Measurements from ENCODE around the gene TP63. TPM values are rescaled to one million over a fixed set of nuclear protein-coding genes. Genes with fewer than 3 reads are reported as not detected.
"Not testable (repeated sequence)": the region's sequence is repeated elsewhere in the genome, so short reads cannot be mapped to it uniquely, and the experiment has no call there.

TP63 gene
- total and polyA plus RNA-seq, 7 donors: under 0.01 to 0.28 (median 0.15) TPM; not detected in 3

- Histone ChIP-seq H3K36me3 (no peaks in the 10 kb centered on the region), H3K27me3 (no peaks in the 10 kb centered on the region), H3K4me1 (no peaks in the 10 kb centered on the region), H3K4me3 (no peak overlapping the region), H3K27ac (no peak overlapping the region), H3K9me3 (peaks cover 0 to 6% (median 0%) of the 10 kb centered on the region in 4 donors)
- DNase-seq: no peak
- WGBS, 2 donors: 79 to 81% methylated on average over 1 of the region's 1 CpG
- no peak for TF ChIP-seq POLR2A (IDR thresholded peaks at IDR 0.05)
- TF ChIP-seq POLR2AphosphoS5 (IDR thresholded peaks at IDR 0.05): no peak
- no peak for TF ChIP-seq EP300 (IDR thresholded peaks at IDR 0.05)
- TF ChIP-seq, protein P1, sequence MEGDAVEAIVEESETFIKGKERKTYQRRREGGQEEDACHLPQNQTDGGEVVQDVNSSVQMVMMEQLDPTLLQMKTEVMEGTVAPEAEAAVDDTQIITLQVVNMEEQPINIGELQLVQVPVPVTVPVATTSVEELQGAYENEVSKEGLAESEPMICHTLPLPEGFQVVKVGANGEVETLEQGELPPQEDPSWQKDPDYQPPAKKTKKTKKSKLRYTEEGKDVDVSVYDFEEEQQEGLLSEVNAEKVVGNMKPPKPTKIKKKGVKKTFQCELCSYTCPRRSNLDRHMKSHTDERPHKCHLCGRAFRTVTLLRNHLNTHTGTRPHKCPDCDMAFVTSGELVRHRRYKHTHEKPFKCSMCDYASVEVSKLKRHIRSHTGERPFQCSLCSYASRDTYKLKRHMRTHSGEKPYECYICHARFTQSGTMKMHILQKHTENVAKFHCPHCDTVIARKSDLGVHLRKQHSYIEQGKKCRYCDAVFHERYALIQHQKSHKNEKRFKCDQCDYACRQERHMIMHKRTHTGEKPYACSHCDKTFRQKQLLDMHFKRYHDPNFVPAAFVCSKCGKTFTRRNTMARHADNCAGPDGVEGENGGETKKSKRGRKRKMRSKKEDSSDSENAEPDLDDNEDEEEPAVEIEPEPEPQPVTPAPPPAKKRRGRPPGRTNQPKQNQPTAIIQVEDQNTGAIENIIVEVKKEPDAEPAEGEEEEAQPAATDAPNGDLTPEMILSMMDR (IDR thresholded peaks at IDR 0.05): no peak
- intact Hi-C loops (cut with DNase I): no loop called here
Observed at GRCh38 chr3:189659571-189659970, 28.4 kb downstream of the TP63 start.

- Histone ChIP-seq H3K9me3 (no peaks in the 10 kb centered on the region), H3K36me3 (no peaks in the 10 kb centered on the region), H3K27ac (no peak overlapping the region), H3K27me3 (no peaks in the 10 kb centered on the region), H3K4me3 (no peak overlapping the region), H3K4me1 (no peaks in the 10 kb centered on the region)
- 86 to 94% methylated on average over 1 of the region's 1 CpG for WGBS, 2 donors
- DNase-seq: no peak
- TF ChIP-seq POLR2A (IDR thresholded peaks at IDR 0.05): no peak
- no peak for TF ChIP-seq POLR2AphosphoS5 (IDR thresholded peaks at IDR 0.05)
- TF ChIP-seq, protein P1 (IDR thresholded peaks at IDR 0.05): no peak
- TF ChIP-seq EP300 (IDR thresholded peaks at IDR 0.05): no peak
- intact Hi-C loops (cut with DNase I): no loop called here
Observed at GRCh38 chr3:189664311-189664710, 33.1 kb downstream of the TP63 start.

DNA sequence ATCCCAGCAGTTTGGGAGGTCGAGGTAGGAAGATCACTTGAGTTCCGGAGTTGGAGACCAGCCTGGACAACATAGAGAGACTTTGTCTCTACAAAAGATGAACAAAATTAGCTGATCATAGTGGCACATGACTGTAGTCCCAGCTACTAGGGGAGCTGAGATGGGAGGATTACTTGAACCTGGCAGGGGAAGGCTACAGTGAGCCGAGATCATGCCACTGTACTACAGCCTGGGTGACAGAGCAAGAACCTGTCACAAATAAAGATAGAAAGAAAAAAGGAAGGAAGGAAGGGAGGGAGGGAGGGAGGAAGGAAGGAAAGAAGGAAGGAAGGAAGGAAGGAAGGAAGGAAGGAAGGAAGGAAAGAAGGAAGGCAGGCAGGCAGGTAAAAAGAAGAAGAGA lies 41.2 kb downstream of the TP63 start:
- H3K27me3 ChIP-seq; DNase-seq; intact Hi-C loops (cut with DNase I); H3K4me3 ChIP-seq; H3K36me3 ChIP-seq; H3K9me3 ChIP-seq; H3K4me1 ChIP-seq; H3K27ac ChIP-seq: not testable (repeated sequence)
- 93 to 95% methylated on average over 3 of the region's 3 CpGs for WGBS, 2 donors

GRCh38 chr3:189673535-189673934 lies 42.3 kb downstream of the TP63 start:
- no peak for TF ChIP-seq EP300 (IDR thresholded peaks at IDR 0.05)
- Histone ChIP-seq H3K4me1 (no peaks in the 10 kb centered on the region), H3K27ac (no peak overlapping the region), H3K4me3 (no peak overlapping the region), H3K27me3 (no peaks in the 10 kb centered on the region), H3K36me3 (no peaks in the 10 kb centered on the region), H3K9me3 (no peaks in the 10 kb centered on the region)
- intact Hi-C loops (cut with DNase I): no loop called here
- DNase-seq: no peak
- WGBS, 2 donors: 46 to 72% methylated on average over 2 of the region's 2 CpGs

- intact Hi-C loops (cut with DNase I): no loop called here
- Histone ChIP-seq H3K36me3 (no peaks in the 10 kb centered on the region), H3K27ac (no peak overlapping the region), H3K4me3 (no peak overlapping the region), H3K4me1 (no peaks in the 10 kb centered on the region), H3K27me3 (no peaks in the 10 kb centered on the region), H3K9me3 (no peaks in the 10 kb centered on the region)
- WGBS, 2 donors: 52 to 85% methylated on average over 6 of the region's 6 CpGs
- TF ChIP-seq POLR2AphosphoS5 (IDR thresholded peaks at IDR 0.05) (no peak), EP300 (IDR thresholded peaks at IDR 0.05) (no peak)
- DNase-seq: no peak
Observed at GRCh38 chr3:189674249-189674913, 43.2 kb downstream of the TP63 start.

GRCh38 chr3:189677667-189678066 lies 46.5 kb downstream of the TP63 start:
- Histone ChIP-seq H3K36me3 (no peaks in the 10 kb centered on the region), H3K27me3 (no peaks in the 10 kb centered on the region), H3K27ac (no peak overlapping the region), H3K4me1 (no peaks in the 10 kb centered on the region), H3K4me3 (no peak overlapping the region), H3K9me3 (no peaks in the 10 kb centered on the region)
- DNase-seq: no peak
- 88 to 89% methylated on average over 4 of the region's 4 CpGs for WGBS, 2 donors
- TF ChIP-seq, protein P1 (IDR thresholded peaks at IDR 0.05): no peak
- TF ChIP-seq EP300 (IDR thresholded peaks at IDR 0.05): no peak
- TF ChIP-seq POLR2A (IDR thresholded peaks at IDR 0.05): no peak
- no peak for TF ChIP-seq POLR2AphosphoS5 (IDR thresholded peaks at IDR 0.05)
- intact Hi-C loops (cut with DNase I): no loop called here

All from sigmoid colon (tissue), 7 donors.